Type B pancreatic cell (in vitro differentiated cells): ENCODE results near the gene ARHGEF28. TPM values are rescaled to one million over a fixed set of nuclear protein-coding genes. Genes with fewer than 3 reads are reported as not detected.

ENCODE experiments used
- DNase-seq: peaks from one replicate; pipeline ENCODE4 v3.0.0; 2021; ENCODE audit warnings: mixed read lengths; ENCODE audit not compliant: unreplicated experiment; ENCODE audit errors: extremely low spot score
- H3K27ac Mint-ChIP-seq: 2 replicates; pipeline ENCODE4 v1.8.0; 2021; ENCODE audit warnings: mild to moderate bottlenecking, mixed read lengths
- H3K27me3 Mint-ChIP-seq: 2 replicates; pipeline ENCODE4 v1.8.0; 2021; ENCODE audit warnings: mixed read lengths
- H3K36me3 Mint-ChIP-seq: 2 replicates; pipeline ENCODE4 v1.8.0; 2021; ENCODE audit warnings: mixed read lengths
- H3K4me1 Mint-ChIP-seq: one replicate; pipeline ENCODE4 v1.8.0; 2021; ENCODE audit warnings: mixed read lengths; ENCODE audit not compliant: unreplicated experiment
- H3K4me3 Mint-ChIP-seq: 2 replicates; pipeline ENCODE4 v1.8.0; 2021; ENCODE audit warnings: mild to moderate bottlenecking, mixed read lengths
- H3K9me3 Mint-ChIP-seq: 2 replicates; pipeline ENCODE4 v1.8.0; 2021; ENCODE audit warnings: mixed read lengths
- total RNA-seq: library from RNA; stranded (reverse); gene quantifications from 2 replicates; pipeline ENCODE4 v1.2.1, GENCODE V29; 2021; ENCODE audit warnings: low replicate concordance
- TF ChIP-seq, protein P1 (sequence below): fragments of 200-600 bp; sonication (generic); conservative IDR thresholded peaks from 2 replicates; pipeline ENCODE4 v1.5.0; 2021; ENCODE audit warnings: antibody characterized with exemption, mild to moderate bottlenecking

The ARHGEF28 gene
- total RNA-seq, 1 donor from 2014 or later, result 24.9 TPM

DNA sequence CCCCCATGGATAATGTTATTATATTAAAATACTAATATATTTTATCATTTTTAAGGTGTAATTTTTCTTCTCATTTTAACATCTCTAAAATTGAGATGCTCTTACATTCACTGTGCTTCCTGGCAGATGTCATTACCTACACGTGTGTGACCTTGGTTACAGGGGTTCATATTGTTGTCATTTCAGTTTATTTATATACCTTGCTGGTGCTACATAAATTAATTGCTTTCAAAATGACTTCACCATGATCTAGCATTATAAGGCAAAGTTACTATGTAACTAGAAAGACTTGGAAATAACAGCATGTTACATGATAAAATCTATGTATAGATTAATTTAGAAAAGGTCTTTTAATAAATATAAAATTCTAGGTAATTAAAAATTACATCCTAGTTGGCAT is 60.9 kb downstream of the ARHGEF28 start:
- H3K27ac Mint-ChIP-seq, result no peak overlapping the region
- H3K36me3 Mint-ChIP-seq, result peaks cover 17% of the 10 kb centered on the region
- H3K27me3 Mint-ChIP-seq, result no peaks in the 10 kb centered on the region
- TF ChIP-seq, protein P1, sequence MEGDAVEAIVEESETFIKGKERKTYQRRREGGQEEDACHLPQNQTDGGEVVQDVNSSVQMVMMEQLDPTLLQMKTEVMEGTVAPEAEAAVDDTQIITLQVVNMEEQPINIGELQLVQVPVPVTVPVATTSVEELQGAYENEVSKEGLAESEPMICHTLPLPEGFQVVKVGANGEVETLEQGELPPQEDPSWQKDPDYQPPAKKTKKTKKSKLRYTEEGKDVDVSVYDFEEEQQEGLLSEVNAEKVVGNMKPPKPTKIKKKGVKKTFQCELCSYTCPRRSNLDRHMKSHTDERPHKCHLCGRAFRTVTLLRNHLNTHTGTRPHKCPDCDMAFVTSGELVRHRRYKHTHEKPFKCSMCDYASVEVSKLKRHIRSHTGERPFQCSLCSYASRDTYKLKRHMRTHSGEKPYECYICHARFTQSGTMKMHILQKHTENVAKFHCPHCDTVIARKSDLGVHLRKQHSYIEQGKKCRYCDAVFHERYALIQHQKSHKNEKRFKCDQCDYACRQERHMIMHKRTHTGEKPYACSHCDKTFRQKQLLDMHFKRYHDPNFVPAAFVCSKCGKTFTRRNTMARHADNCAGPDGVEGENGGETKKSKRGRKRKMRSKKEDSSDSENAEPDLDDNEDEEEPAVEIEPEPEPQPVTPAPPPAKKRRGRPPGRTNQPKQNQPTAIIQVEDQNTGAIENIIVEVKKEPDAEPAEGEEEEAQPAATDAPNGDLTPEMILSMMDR, result no peak
- H3K9me3 Mint-ChIP-seq, result no peaks in the 10 kb centered on the region
- H3K4me1 Mint-ChIP-seq, result no peaks in the 10 kb centered on the region
- no peak for DNase-seq
- H3K4me3 Mint-ChIP-seq, result no peak overlapping the region

DNA sequence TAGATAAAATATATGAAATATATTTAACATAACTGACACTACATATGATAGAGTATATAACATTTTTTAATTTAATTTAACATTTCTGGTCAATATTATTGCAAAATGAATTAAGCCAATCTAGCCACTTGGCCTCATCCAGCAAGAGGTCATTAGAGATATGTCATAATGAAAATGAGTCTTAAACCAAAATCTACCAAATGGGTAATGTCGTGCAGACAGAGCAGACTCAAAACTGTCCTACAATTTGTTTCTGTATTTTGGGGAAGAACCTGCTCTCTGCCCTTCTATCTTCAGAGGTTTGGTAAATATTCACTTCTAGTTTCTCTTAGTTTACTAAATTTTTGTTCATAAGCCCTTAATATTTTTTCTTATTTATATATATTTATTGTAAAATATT is 61.4 kb downstream of the ARHGEF28 start:
- no peak overlapping the region for H3K27ac Mint-ChIP-seq
- H3K4me3 Mint-ChIP-seq, result no peak overlapping the region
- no peaks in the 10 kb centered on the region for H3K27me3 Mint-ChIP-seq
- H3K4me1 Mint-ChIP-seq, result no peaks in the 10 kb centered on the region
- no peaks in the 10 kb centered on the region for H3K9me3 Mint-ChIP-seq
- DNase-seq, result no peak
- TF ChIP-seq, protein P1, result no peak
- H3K36me3 Mint-ChIP-seq, result peaks cover 17% of the 10 kb centered on the region

DNA sequence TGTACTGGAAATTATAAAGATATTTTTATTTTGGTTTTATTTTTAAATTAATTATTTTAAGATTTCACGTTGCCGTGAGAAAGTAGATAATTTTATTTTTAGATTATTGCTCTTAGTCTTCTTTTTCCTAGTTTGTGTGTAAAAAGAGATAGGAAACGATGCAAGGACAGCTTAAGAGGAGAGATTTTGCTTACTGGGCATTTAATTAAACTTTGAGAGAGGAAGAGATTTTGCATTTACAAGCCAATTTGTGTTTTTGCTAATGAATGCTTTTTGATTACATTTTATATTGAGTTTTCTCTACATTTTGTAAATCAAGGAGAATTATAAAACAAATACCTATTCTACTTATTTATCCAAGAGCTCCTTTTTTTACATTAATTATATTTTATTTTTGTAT is 64.0 kb downstream of the ARHGEF28 start:
- no peak for DNase-seq
- Mint-ChIP-seq H3K9me3 (no peaks in the 10 kb centered on the region), H3K27me3 (no peaks in the 10 kb centered on the region), H3K27ac (no peak overlapping the region), H3K4me3 (no peak overlapping the region), H3K36me3 (peaks cover 11% of the 10 kb centered on the region), H3K4me1 (peaks cover 17% of the 10 kb centered on the region)
- TF ChIP-seq, protein P1, result no peak

DNA sequence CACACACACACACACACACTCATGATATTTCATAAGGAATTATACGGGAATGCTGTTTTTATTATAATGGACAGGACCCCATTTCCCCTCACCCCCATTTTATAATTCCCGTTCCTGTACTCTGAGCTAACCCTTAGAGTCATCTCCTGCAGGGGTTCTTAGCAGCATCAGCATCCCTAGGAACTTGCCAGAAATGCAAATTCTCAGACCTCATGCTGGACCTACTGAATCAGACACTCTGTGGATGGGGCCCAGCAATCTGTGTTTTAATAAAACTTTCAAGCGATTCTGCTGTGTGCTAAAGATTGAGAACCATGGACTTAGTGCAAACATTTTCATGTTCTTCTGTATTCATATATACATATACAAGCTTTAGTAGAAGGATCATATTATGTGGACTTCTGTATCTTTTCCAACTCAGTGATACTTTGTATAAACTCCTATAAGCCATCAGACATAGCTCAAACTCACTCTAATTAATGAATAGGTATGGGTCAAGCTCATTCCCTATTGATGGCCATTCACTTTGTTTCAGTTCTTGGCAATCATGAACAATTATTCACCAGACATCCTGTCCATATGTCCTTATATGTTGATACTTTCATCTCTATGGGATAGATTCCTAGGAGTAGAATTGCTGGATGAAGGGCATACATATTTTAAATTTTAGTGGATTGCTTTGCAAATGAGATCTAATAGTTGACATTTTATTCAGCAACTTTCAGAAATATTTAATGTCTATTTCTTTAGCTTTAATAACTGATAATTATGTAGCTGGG is 65.5 kb downstream of the ARHGEF28 start:
- no peaks in the 10 kb centered on the region for H3K9me3 Mint-ChIP-seq
- TF ChIP-seq, protein P1, result no peak
- DNase-seq, result no peak
- H3K27me3 Mint-ChIP-seq, result no peaks in the 10 kb centered on the region
- H3K27ac Mint-ChIP-seq, result no peak overlapping the region
- H3K4me3 Mint-ChIP-seq, result no peak overlapping the region
- H3K4me1 Mint-ChIP-seq, result peaks cover 26% of the 10 kb centered on the region
- H3K36me3 Mint-ChIP-seq, result peaks cover 5% of the 10 kb centered on the region

DNA sequence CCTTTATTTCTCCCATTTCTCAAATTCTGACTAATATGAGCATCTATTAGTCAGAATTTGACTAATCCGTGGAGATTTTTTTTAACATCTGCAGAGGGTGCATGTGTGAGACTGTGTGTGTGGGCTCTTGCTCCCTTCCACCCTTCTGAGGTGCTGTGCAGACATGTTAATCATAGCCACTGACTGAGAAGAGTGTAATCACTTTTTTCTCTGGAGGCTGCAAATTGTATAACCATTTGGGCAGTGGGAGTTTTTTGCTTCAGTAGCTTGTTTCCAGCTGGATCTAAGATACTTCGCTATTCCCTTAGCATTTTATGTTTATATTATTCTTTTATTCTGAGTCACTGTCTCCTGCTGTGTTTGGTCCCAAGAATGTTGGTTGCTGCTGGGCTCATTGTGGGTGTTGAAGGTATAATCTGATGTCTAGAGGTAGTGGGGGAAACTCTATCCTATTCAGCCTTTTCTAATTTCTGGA is 66.2 kb downstream of the ARHGEF28 start:
- Mint-ChIP-seq H3K9me3 (no peaks in the 10 kb centered on the region), H3K27ac (no peak overlapping the region), H3K4me3 (no peak overlapping the region), H3K27me3 (no peaks in the 10 kb centered on the region), H3K4me1 (peaks cover 26% of the 10 kb centered on the region), H3K36me3 (peaks cover 5% of the 10 kb centered on the region)
- no peak for DNase-seq
- TF ChIP-seq, protein P1, result no peak
